Heart left ventricle (tissue), 13 donors: Measurements from ENCODE around the gene FEN1.

Experiments used
- POLR2A ChIP-seq, 2 donors: fragments of 450-650 bp; IDR thresholded peaks; one replicate each; pipeline ENCODE4 v1.6.1; 2017; ENCODE audit warnings: antibody characterized with exemption in 2 of 2, mild to moderate bottlenecking in 2 of 2, moderate library complexity in 2 of 2
- TF ChIP-seq, protein P1 (sequence below), 12 donors: fragments of 200-600 bp; sonication (generic) in 4 of 12; IDR thresholded peaks; one replicate each; pipeline versions ENCODE4 v1.5.0 to v1.8.0; 2018 to 2022; ENCODE audit warnings: antibody characterized with exemption in 12 of 12, mild to moderate bottlenecking in 5 of 12
- donor health status: ischemic (EF 13 %, LVEDD 7.1; RV severe dilation, severe dysfunction).
- donor health status: DM: no; HTN: yes; CAD: no.
- donor health status: DM: no; HTN: no; CAD: no.
- donor health status: ischemic (EF 25% LVEDD 6.9; RV normal size, moderate dysfunction).
- donor health status: ischemic (EF 25% LVEDD 5.7; RV mildly dilated, moderate dysfunction).
- donor health status: ischemic (EF 35%, LVEDD 5.7; RV mildly dilated, moderate dysfunction).
- donor health status: nonischemic (EF 11% LVEDD 7.7; RV severe dilation, severe dysfunction).
- donor health status: DM: yes; HTN: yes; CAD: no.
- donor health status: PGD.
- donor health status: ischemic (EF 29% LVEDD 5.4; RV normal size, mild dysfunction).
- donor health status: nonischemic (EF 23%, LVEDD 6.1; RV moderate dilation, normal function).

DNA sequence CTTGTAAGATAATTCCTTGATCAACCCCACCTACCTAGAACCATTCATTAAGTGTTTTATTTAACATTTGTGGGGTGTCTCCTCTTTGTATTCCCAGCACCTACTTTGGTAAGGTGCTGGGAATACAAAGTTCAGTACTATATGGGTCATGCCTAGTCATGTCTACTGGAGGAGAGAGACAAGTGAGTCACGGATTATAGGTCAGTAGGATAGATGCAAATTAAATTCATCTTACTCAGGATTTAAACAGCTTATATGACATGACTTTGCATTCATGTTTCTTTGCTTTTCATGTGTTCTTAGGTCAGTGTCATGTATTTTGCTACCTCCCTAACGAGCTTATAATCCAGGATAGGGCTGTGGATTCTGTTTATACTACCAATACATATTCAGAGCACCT, 27.5 kb downstream of the FEN1 start:
- TF ChIP-seq, protein P1, sequence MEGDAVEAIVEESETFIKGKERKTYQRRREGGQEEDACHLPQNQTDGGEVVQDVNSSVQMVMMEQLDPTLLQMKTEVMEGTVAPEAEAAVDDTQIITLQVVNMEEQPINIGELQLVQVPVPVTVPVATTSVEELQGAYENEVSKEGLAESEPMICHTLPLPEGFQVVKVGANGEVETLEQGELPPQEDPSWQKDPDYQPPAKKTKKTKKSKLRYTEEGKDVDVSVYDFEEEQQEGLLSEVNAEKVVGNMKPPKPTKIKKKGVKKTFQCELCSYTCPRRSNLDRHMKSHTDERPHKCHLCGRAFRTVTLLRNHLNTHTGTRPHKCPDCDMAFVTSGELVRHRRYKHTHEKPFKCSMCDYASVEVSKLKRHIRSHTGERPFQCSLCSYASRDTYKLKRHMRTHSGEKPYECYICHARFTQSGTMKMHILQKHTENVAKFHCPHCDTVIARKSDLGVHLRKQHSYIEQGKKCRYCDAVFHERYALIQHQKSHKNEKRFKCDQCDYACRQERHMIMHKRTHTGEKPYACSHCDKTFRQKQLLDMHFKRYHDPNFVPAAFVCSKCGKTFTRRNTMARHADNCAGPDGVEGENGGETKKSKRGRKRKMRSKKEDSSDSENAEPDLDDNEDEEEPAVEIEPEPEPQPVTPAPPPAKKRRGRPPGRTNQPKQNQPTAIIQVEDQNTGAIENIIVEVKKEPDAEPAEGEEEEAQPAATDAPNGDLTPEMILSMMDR (IDR thresholded peaks at IDR 0.05): no peak
- TF ChIP-seq POLR2A (IDR thresholded peaks at IDR 0.05): no peak
